Cardiac fibroblast (primary cell): ENCODE measurements around the gene ATP11A.
A peak's percentile ranks its signal among the peaks of the same experiment; 100 is the strongest.

Experiments
- DNase-seq, 2 donors: peaks; one replicate each; pipeline versions ENCODE4 v3.0.0 to v3.0.0-alpha.2; 2010; ENCODE audit warnings: low read depth in 2 of 2
- H3K4me3 ChIP-seq, 2 donors: replicated peaks in 1 of 2; 1 replicate in 1 of 2; 2 replicates in 1 of 2; pipeline ENCODE4 v1.5.1; 2011; ENCODE audit warnings: low read depth in 2 of 2, low read length in 2 of 2, mild to moderate bottlenecking in 2 of 2, moderate library complexity in 1 of 2
- CTCF ChIP-seq: IDR thresholded peaks from one replicate; pipeline ENCODE4 v1.5.1; 2011; ENCODE audit warnings: low read depth, mild to moderate bottlenecking, low read length, inconsistent platforms

The ATP11A gene

DNA sequence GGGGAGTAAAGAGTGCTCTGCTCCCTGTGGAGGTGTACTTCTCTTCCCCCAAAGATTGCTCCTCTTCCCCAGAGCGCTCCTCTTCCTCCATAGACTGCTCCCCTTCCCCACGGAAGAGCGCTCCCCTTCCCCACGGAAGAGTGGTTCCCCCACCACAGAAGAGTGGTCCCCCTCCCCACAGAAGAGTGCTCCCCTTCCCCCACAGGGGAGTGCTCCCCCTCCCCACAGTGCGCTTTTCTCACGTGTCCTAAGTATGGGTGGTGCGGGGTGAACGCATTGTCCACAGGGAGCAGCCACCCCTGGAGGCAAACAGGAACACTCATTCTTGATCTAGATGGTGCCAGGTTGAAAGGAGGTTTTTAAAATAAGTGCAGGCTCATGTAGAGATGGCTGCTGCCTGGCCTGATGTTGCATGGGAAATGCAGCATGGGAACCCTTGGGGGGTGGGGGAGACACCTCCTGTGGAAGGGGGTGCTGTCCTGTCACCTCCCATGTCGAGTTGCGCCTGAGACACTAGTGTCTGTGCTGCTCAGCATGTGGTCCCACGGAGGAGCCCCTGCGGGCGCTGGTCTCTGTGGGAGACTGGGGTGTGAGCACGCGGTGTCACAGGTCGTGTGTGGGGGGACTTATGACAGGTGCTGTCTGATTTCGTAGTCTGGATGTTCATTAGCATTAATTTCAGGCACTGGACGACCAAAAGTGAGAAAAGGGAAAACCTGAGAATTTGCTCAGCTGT lies 52.2 kb downstream of the ATP11A start:
- no peak for DNase-seq
- H3K4me3 ChIP-seq = no peak overlapping the region
- no peak for TF ChIP-seq CTCF

- no peak for TF ChIP-seq CTCF
- H3K4me3 ChIP-seq = no peak overlapping the region
- no peak for DNase-seq
Measured at GRCh38 chr13:112742583-112742982, 52.7 kb downstream of the ATP11A start.

- DNase-seq = no peak
- no peak for TF ChIP-seq CTCF
- no peak overlapping the region for H3K4me3 ChIP-seq
Measured at GRCh38 chr13:112743451-112744167, 53.8 kb downstream of the ATP11A start.

GRCh38 chr13:112744168-112745021 lies 54.6 kb downstream of the ATP11A start:
- DNase-seq = peak; percentile 39 to 51
- no peak overlapping the region for H3K4me3 ChIP-seq

GRCh38 chr13:112746044-112746443 lies 56.2 kb downstream of the ATP11A start:
- no peak for TF ChIP-seq CTCF
- H3K4me3 ChIP-seq = no peak overlapping the region
- no peak for DNase-seq

More at GRCh38 chr13:112744168-112745021, 54.6 kb downstream of the ATP11A start:
- TF ChIP-seq CTCF = no peak

GRCh38 chr13:112747256-112747655 lies 57.4 kb downstream of the ATP11A start:
- H3K4me3 ChIP-seq = no peak overlapping the region
- no peak for DNase-seq
- no peak for TF ChIP-seq CTCF
